BLaER1 (cell line): Measurements from ENCODE around the gene ANO9.
A peak's percentile ranks its signal among the peaks of the same experiment; 100 is the strongest.
"Not testable (repeated sequence)": the region's sequence is repeated elsewhere in the genome, so short reads cannot be mapped to it uniquely, and the experiment has no call there.

ENCODE experiments used
- H3K27ac ChIP-seq: shearing (Covaris generic); formaldehyde crosslinking; 2 replicates; pipeline ENCODE4 v1.8.1; 2022
- H3K27me3 ChIP-seq: shearing (Covaris generic); formaldehyde crosslinking; 2 replicates; pipeline ENCODE4 v1.8.1; 2022
- H3K36me3 ChIP-seq: shearing (Covaris generic); formaldehyde crosslinking; 2 replicates; pipeline ENCODE4 v1.8.1; 2022
- H3K4me1 ChIP-seq: shearing (Covaris generic); formaldehyde crosslinking; 2 replicates; pipeline ENCODE4 v1.8.1; 2022
- H3K4me2 ChIP-seq: shearing (Covaris generic); formaldehyde crosslinking; 2 replicates; pipeline ENCODE4 v1.8.1; 2022
- H3K4me3 ChIP-seq: shearing (Covaris generic); formaldehyde crosslinking; 2 replicates; pipeline ENCODE4 v1.8.1; 2022
- H3K9ac ChIP-seq: shearing (Covaris generic); formaldehyde crosslinking; 2 replicates; pipeline ENCODE4 v1.8.1; 2022
- H3K9me3 ChIP-seq: shearing (Covaris generic); formaldehyde crosslinking; 2 replicates; pipeline ENCODE4 v1.8.1; 2022
- H4K20me1 ChIP-seq: shearing (Covaris generic); formaldehyde crosslinking; 2 replicates; pipeline ENCODE4 v1.8.1; 2022
- Cebpa-rat ChIP-seq: shearing (Covaris generic); IDR thresholded peaks from 2 replicates; pipeline ENCODE4 v1.8.1; 2022

Gene ANO9

GRCh38 chr11:403761-404431 is 37.9 kb downstream of the ANO9 start:
- Histone ChIP-seq H4K20me1 (peaks cover 10% of the 10 kb centered on the region), H3K27ac (no peak overlapping the region), H3K27me3 (peaks cover 14% of the 10 kb centered on the region), H3K9me3 (peaks cover 9% of the 10 kb centered on the region), H3K4me1 (peaks cover 37% of the 10 kb centered on the region), H3K9ac (no peak overlapping the region), H3K4me2 (no peak overlapping the region), H3K4me3 (no peak overlapping the region), H3K36me3 (peaks cover 3% of the 10 kb centered on the region; the same call in 1 of the 2 replicates)
- TF ChIP-seq Cebpa-rat = no peak

DNA sequence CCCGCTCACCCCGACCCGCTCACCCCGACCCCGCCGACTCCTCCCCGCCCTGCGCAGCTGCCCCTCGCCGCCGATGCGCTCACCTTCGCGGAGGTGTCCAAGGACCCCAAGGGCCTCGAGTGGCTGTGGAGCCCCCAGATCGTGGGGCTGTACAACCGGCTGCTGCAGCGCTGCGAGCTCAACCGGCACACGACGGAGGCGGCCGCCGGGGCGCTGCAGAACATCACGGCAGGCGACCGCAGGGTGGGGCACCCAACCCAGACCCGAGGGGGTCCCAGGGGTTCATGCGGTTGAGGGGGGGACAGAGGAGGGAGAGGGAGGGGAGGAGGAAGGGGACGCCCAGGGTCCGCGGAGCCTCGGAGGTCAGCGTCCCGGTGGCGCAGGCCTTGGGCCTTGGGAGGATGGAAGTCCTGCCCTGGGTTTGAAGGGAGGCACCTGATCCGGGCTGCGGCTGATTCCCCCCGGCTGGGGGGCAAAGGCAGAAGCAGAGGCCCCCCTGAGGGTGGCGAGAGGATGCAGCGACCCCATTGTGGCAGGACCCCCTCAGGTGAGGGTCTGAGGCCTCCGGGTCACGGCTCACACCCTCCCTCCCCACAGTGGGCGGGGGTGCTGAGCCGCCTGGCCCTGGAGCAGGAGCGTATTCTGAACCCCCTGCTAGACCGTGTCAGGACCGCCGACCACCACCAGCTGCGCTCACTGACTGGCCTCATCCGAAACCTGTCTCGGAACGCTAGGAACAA is 38.6 kb downstream of the ANO9 start:
- H3K9me3 ChIP-seq = peaks cover 9% of the 10 kb centered on the region
- no peak overlapping the region for H3K9ac ChIP-seq
- H3K27me3 ChIP-seq = peaks cover 16% of the 10 kb centered on the region
- H3K36me3 ChIP-seq = 0 out of 2 replicates have a peak, but pooled peaks cover 3% of the 10 kb centered on the region
- no peak overlapping the region for H3K27ac ChIP-seq
- H3K4me3 ChIP-seq = no peak overlapping the region
- peaks cover 30% of the 10 kb centered on the region for H3K4me1 ChIP-seq
- no peak for TF ChIP-seq Cebpa-rat
- H4K20me1 ChIP-seq = peaks cover 10% of the 10 kb centered on the region
- H3K4me2 ChIP-seq = no peak overlapping the region

DNA sequence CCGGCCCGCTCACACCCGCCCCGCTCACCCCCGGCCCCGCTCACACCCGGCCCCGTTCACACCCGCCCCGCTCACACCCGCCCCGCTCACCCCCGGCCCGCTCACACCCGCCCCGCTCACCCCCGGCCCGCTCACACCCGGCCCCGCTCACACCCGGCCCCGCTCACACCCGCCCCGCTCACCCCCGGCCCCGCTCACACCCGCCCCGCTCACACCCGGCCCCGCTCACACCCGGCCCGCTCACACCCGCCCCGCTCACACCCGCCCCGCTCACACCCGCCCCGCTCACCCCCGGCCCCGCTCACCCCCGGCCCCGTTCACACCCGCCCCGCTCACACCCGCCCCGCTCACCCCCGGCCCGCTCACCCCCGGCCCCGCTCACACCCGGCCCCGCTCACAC is 40.6 kb downstream of the ANO9 start:
- H3K4me3 ChIP-seq, H3K9me3 ChIP-seq, H3K27ac ChIP-seq, H3K36me3 ChIP-seq, H4K20me1 ChIP-seq, H3K9ac ChIP-seq, H3K4me2 ChIP-seq: not testable (repeated sequence)
- peaks cover 27% of the 10 kb centered on the region for H3K4me1 ChIP-seq
- H3K27me3 ChIP-seq = peaks cover 16% of the 10 kb centered on the region

GRCh38 chr11:400241-400689 is 41.5 kb downstream of the ANO9 start:
- no peak overlapping the region for H3K27ac ChIP-seq
- no peaks in the 10 kb centered on the region for H3K36me3 ChIP-seq
- H3K4me1 ChIP-seq = peaks cover 20% of the 10 kb centered on the region
- H3K4me3 ChIP-seq = no peak overlapping the region
- peaks cover 9% of the 10 kb centered on the region for H3K9me3 ChIP-seq
- H3K4me2 ChIP-seq = no peak overlapping the region
- H3K9ac ChIP-seq = no peak overlapping the region
- TF ChIP-seq Cebpa-rat = no peak
- peaks cover 16% of the 10 kb centered on the region for H3K27me3 ChIP-seq
- H4K20me1 ChIP-seq = no peaks in the 10 kb centered on the region

DNA sequence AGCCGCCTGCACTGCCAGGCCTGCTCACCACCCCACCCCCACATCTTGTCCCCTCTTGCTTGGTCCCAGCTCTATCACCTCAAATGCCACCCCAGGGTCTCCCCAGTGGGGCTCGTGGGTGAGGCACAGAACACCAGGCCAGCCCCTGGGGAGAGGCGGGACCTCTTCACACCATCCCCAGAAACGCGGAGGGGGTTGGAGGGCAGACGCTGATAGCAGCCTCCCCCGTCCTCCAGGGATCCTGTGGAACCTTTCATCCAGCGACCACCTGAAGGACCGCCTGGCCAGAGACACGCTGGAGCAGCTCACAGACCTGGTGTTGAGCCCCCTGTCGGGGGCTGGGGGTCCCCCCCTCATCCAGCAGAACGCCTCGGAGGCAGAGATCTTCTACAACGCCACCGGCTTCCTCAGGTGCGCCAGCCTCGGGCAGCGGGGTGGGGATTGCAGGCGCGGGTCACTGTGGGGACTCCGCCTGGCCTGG is 42.0 kb downstream of the ANO9 start:
- H4K20me1 ChIP-seq = no peaks in the 10 kb centered on the region
- H3K9me3 ChIP-seq = peaks cover 9% of the 10 kb centered on the region
- no peaks in the 10 kb centered on the region for H3K36me3 ChIP-seq
- H3K9ac ChIP-seq = no peak overlapping the region
- H3K27ac ChIP-seq = no peak overlapping the region
- TF ChIP-seq Cebpa-rat = no peak
- H3K4me3 ChIP-seq = no peak overlapping the region
- peaks cover 15% of the 10 kb centered on the region for H3K4me1 ChIP-seq
- H3K27me3 ChIP-seq = peaks cover 16% of the 10 kb centered on the region
- no peak overlapping the region for H3K4me2 ChIP-seq

- Histone ChIP-seq H3K4me3 (no peak overlapping the region), H3K27me3 (peaks cover 16% of the 10 kb centered on the region), H3K4me1 (peaks cover 15% of the 10 kb centered on the region), H3K4me2 (no peak overlapping the region), H3K9ac (no peak overlapping the region), H3K27ac (no peak overlapping the region), H4K20me1 (no peaks in the 10 kb centered on the region), H3K9me3 (peaks cover 9% of the 10 kb centered on the region), H3K36me3 (no peaks in the 10 kb centered on the region)
- no peak for TF ChIP-seq Cebpa-rat
Measured at GRCh38 chr11:398826-399225, 43.0 kb downstream of the ANO9 start.

- H3K4me1 ChIP-seq = peaks cover 15% of the 10 kb centered on the region
- H4K20me1 ChIP-seq = no peaks in the 10 kb centered on the region
- H3K4me2 ChIP-seq = peak overlapping the region; percentile 79
- peak overlapping the region; percentile 63 for H3K4me3 ChIP-seq
- peaks cover 16% of the 10 kb centered on the region for H3K27me3 ChIP-seq
- H3K36me3 ChIP-seq = no peaks in the 10 kb centered on the region
- H3K9me3 ChIP-seq = peaks cover 9% of the 10 kb centered on the region
- TF ChIP-seq Cebpa-rat = no peak
- H3K27ac ChIP-seq = peak overlapping the region; percentile 26; the same call in 1 of the 2 replicates
- H3K9ac ChIP-seq = 0 out of 2 replicates have a peak overlapping the region, but pooled peaks have one; percentile 34
Measured at GRCh38 chr11:396948-397548, 44.8 kb downstream of the ANO9 start.

GRCh38 chr11:396511-396947 is 45.3 kb downstream of the ANO9 start:
- H4K20me1 ChIP-seq = no peaks in the 10 kb centered on the region
- peaks cover 9% of the 10 kb centered on the region for H3K9me3 ChIP-seq
- H3K4me3 ChIP-seq = peak overlapping the region; percentile 63
- 0 out of 2 replicates have a peak overlapping the region, but pooled peaks have one; percentile 34 for H3K9ac ChIP-seq
- H3K4me2 ChIP-seq = peak overlapping the region; percentile 79
- H3K27ac ChIP-seq = peak overlapping the region; percentile 26; the same call in 1 of the 2 replicates
- no peak for TF ChIP-seq Cebpa-rat
- H3K4me1 ChIP-seq = peaks cover 15% of the 10 kb centered on the region
- peaks cover 16% of the 10 kb centered on the region for H3K27me3 ChIP-seq
- H3K36me3 ChIP-seq = no peaks in the 10 kb centered on the region

DNA sequence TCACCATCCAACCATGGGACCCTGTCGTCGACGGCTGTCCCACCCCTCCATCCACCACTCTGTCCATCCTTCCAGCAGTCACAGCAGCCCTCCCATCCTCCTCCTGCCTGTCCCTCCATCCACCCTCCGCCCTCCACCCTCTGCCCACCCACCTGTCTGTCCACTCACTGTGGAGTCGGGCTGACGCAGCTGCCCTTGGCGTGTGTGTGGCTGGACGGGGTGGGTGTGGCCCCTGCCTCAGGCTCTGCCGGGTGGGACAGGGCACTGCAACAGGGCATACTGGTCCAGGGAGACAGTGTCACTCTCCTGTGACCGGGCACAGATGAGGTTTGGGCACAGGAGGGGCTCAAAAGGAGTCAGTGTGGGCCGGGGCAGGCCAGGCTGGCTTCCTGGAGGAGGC is 45.9 kb downstream of the ANO9 start:
- Histone ChIP-seq H3K27ac (no peak overlapping the region), H3K36me3 (no peaks in the 10 kb centered on the region), H3K4me3 (no peak overlapping the region), H3K4me1 (peaks cover 15% of the 10 kb centered on the region), H3K9me3 (peaks cover 9% of the 10 kb centered on the region), H3K4me2 (peak overlapping the region; percentile 79; the same call in 1 of the 2 replicates), H4K20me1 (no peaks in the 10 kb centered on the region), H3K27me3 (peaks cover 16% of the 10 kb centered on the region), H3K9ac (no peak overlapping the region)
- TF ChIP-seq Cebpa-rat = no peak
